NCI-H2227 treated with DMSO at 0.1 percent for 48 hours (cell line): ENCODE results near the gene ZNF670.
"Not testable (repeated sequence)": the region's sequence is repeated elsewhere in the genome, so short reads cannot be mapped to it uniquely, and the experiment has no call there.

Experiments
- DNase-seq: peaks from one replicate; lab custom pipeline; 2025; lab: John Stamatoyannopoulos, UW

ZNF670 gene

DNA sequence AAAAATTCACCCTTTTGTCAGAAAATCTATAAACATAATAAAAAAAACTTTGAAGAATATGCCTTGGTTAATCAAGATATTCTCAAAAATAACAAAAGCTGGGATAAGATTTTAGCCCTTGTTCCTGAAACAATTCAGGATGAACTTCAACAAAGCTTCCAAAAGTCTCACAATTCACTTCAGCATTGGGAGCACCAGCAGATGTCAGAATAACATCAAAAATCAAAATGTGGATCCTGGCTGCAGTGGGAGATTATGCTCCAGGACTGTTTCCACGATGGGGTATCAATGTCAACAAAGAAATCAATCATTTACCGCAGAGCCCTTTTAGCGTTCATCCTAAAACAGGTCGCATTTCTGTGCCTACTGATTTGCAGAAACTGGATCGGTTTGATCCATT, 35.2 kb downstream of the ZNF670 start:
- no peak for DNase-seq

DNA sequence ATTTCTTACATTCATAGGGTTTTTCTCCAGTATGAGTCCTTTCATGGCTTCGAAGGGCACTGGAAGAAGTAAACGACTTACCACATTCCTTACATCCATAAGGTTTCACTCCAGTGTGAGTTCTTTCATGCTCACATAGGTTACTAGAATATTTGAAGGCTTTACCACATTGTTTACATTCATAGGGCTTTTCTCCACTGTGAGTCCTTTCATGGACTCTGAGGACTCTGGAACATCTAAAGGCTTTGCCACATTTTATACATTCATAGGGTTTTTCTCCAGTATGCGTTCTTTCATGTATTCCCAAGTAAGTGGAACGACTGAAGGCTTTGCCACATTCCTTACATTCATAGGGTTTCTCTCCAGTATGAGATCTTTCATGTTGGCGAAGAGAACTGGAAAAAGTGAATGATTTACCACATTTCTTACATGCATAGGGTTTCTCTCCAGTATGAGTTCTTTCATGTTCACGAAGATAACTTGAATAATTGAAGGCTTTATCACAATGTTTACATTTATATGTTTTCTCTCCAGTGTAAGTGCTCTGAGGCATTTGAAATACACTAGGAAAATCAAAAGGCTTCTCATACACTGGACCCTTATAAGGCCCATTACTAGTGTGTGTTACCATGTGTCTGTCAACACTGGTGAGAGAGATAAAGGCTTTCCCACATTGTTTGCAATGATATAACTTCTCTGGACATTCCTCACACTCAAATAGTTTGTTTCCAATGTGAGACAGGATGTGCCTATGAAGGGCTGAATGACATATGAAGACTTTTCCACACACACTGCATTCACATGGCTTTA, 40.9 kb downstream of the ZNF670 start:
- no peak for DNase-seq

- DNase-seq: not testable (repeated sequence)
Measured at GRCh38 chr1:247032306-247032705, 46.3 kb downstream of the ZNF670 start.
